Stimulated activated CD4-positive, alpha-beta T cell treated with anti-CD3 and anti-CD28 coated beads, Interleukin-2, amount 100 ng/mL, for 4 hours (primary cell): ENCODE data around the gene ERP27.

Experiments
- DNase-seq: peaks from one replicate; pipeline ENCODE4 v3.0.0-alpha.2; 2020; ENCODE audit warnings: low read depth

Gene ERP27

DNA sequence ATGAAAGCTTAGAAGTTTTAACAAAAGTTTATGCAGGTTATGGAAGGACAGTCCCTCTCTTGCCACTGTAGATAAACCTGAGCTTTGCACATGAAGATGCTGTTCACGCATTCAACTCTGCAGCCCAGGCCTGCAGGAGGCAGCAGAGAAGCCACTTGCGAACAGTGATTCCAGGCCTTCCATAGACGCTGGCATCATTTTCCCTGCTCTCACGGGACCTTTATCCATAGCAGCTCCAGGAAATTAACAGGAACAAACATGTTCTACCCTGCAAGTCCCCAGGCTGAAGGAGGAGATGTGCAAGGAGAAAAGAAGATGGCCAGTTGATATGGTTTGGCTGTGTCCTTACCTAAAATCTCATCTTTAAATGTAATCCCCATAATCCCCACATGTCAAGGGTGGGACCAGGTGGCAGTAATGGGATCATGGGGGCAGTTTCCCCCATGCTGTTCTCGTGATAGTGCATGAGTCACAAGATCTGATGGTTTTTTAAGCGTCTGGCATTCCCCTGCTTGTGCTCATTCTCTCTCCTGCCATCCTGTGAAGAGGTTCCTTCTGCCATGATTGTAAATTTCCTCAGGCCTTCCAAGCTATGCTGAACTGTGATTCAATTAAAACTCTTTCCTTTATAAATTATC lies 2.0 kb downstream of the ERP27 start:
- no peak for DNase-seq

GRCh38 chr12:14935031-14935430 lies 3.3 kb downstream of the ERP27 start:
- no peak for DNase-seq

DNA sequence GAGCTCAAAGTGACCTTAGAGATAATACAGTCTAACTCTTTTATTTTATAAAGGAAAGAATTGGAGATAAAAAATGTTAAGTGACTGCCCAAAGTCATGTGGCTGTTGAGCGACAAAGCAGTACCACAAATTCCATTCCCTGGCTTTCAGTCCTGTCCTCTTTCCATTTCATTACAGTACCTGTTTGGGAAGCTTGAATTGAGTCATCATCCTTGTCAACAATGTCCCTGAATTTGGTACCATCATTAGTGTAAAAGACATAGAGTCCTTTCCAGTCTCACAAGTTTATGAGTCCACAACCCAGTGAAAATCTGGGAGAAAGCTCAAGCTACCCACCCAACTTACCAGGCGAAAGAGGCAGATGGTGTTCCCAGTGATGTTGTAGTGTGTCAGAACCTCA lies 3.8 kb downstream of the ERP27 start:
- DNase-seq, result no peak

GRCh38 chr12:14931791-14932560 lies 6.4 kb downstream of the ERP27 start:
- no peak for DNase-seq

GRCh38 chr12:14931359-14931758 lies 7.0 kb downstream of the ERP27 start:
- DNase-seq, result no peak

- DNase-seq, result no peak
Measured at GRCh38 chr12:14930299-14930698, 8.0 kb downstream of the ERP27 start.

GRCh38 chr12:14928931-14929330 lies 9.4 kb downstream of the ERP27 start:
- no peak for DNase-seq

DNA sequence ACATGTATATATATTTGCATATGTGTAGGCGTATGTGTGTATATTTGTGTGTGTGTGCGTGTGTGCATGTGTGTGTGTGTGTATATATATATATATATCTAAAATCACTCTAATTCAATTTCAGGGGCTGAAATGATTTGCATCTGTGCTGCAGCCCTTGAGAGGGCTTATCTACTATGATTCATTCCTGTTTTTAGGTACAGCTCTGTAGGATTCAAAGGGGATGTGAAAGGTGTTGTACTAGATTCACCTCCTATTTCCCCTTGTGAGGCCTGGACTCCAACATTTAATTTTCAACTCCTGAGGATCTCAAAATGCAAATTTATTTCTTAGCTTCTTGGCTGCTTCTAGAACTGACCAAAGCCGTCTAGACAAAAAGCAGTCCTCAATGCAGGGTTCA lies 11.1 kb downstream of the ERP27 start:
- DNase-seq, result no peak

GRCh38 chr12:14924541-14924940 lies 13.8 kb downstream of the ERP27 start:
- DNase-seq, result no peak

- no peak for DNase-seq
Measured at GRCh38 chr12:14923944-14924343, 14.4 kb downstream of the ERP27 start.

GRCh38 chr12:14921218-14921617 lies 17.1 kb downstream of the ERP27 start:
- no peak for DNase-seq

- DNase-seq, result no peak
Measured at GRCh38 chr12:14920475-14921126, 17.7 kb downstream of the ERP27 start.

DNA sequence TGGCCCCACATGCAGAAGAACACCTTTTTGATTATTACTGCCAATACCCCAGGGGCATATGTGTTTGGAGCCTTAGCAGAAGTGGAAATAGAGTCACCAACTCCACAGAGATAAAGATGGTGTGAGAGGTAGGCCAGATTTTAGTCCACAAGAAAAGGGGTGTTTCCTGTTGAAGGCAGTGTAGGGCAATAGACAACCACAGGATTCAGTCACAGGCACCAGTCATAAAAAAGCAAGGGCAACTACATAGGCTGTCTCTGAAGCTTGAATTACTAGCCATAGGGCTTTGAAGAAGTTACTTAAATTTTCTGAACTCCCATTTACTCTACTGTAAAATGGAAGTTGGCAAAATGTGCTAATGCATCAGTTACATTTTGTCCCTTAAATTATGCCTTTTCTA lies 18.9 kb downstream of the ERP27 start:
- no peak for DNase-seq

GRCh38 chr12:14915736-14916135 lies 22.6 kb downstream of the ERP27 start:
- no peak for DNase-seq

GRCh38 chr12:14913381-14913781 lies 25.0 kb downstream of the ERP27 start:
- DNase-seq, result no peak

DNA sequence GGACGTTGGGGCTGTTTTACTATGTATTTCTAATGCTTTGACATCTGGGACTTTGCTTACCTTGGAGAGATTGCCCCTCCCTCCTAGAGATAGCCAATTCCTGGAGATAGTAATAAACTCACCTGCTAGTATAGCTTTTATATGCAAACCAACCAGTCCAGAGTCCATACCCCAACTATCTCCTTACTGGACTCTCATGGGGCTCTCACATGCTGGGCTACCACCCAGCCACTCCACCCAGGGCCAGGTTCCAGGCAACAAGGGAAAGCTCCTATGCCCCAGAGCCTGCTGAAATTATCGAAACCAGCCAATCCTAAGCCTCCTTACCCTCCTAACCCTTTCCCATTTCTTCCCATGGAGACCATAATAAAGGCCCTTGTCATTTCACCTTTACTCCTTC lies 27.2 kb downstream of the ERP27 start:
- DNase-seq, result no peak

- DNase-seq, result no peak
Measured at GRCh38 chr12:14910090-14910915, 28.0 kb downstream of the ERP27 start.

DNA sequence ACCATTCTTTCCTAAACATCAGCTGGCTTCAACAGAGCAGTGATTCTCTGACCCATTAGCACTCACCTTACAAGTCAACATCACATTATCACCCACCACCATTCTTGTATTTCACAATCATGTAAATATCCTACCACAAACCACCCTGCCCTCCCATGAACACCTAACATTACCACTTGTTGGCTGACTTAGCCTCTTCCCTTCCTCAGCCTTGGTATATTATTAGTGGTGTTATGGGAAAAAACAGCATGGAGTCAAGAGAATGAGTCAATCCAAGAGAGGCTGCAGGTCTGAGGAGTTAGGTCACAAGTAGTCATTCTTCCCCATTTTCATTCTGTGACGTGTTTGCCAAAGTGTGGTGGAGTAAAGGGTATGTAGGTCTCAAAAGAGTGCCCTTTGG lies 30.4 kb downstream of the ERP27 start:
- DNase-seq, result no peak

DNA sequence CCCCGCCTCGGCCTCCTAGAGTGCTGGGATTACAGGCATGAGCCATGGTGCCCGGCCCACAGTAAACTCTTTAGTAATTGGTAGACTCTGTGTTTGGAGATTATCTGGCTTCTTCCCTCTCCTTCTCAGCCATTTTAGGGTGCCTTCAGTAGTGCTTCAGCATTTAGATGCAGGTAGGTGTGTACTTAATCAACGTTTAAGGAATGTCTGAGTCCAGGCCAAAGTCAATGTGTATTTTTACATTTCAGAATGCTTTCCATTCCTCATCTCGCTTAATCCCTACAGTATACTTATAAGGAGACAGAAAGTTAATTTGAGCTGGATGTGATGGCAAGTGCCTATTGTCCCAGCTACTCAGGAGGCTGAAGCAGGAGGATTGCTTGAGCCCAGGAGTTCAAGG lies 32.2 kb downstream of the ERP27 start:
- no peak for DNase-seq

GRCh38 chr12:14905269-14906004 lies 32.9 kb downstream of the ERP27 start:
- no peak for DNase-seq

GRCh38 chr12:14904854-14905253 lies 33.5 kb downstream of the ERP27 start:
- DNase-seq, result no peak
